GM19099 (cell line): ENCODE measurements around the gene FHOD3.

Source experiments
- POLR2A ChIP-seq: IDR thresholded peaks from 3 replicates; pipeline ENCODE4 v1.6.1; 2011; ENCODE audit warnings: low read depth; ENCODE audit not compliant: insufficient read length; ENCODE audit errors: extremely low read depth

FHOD3 gene

DNA sequence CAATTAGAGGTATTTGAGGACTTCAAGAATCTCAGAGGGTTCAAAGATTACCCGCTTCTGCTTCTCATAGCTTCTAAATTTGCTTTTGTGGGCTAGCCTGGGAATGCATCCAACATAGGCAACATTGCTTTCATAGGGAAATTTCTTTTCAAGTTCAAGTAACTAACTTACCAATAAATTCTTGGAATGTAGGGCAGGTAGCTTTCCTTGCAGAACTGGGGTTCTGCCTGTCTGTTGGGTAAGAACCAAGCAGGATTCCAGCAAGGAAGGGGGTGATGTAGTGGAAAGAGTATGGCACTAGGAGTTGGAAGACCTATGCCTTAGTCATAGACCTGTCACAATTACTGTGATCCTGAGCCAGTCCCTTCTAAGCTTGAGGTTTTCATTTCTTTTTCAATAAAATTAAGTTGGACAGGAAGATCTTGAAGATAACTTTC, 164.1 kb downstream of the FHOD3 start:
- TF ChIP-seq POLR2A = no peak

DNA sequence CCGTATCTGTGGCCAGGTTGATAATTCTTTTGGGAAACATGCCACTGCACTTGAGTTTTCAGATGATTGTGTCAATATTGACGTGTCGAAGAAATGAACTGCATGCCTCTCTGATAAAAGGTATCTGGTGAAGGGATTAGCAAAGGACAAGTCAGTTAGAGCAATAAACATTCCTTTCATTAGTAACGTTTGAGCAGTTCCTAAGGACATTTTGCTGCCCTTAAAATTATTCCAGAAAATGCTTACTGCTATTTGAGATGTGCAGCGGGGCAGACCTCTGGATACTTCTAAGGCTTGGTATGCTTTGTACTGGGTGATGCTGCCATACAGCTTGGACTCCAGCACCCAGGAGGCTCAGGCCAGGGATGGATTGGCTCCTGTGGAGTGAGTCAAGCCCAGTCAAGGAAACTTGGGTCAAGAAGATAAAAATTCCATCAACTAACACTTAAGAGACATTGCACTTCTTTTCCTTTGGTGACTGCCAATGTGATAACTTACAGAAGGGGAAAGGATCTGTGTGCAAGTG, 166.7 kb downstream of the FHOD3 start:
- TF ChIP-seq POLR2A = no peak

DNA sequence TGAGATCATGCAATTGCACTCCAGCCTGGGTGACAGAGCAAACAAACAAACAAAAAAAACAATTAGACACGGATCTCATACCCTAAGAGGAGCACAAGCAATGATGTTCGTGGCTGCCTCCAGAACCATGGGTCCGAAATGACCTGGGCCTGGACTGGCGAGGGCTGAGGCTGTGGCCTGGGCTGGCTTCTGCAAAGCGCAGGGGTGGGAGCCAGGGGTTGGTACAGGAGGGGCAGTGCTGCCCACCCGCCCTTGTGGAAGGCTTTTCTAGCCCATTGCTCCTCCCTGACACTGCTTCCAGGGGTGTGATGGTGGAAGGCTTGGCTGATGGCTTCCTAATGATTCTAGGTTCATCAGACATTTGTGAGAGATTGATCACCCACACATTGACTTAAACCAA, 167.8 kb downstream of the FHOD3 start:
- no peak for TF ChIP-seq POLR2A

DNA sequence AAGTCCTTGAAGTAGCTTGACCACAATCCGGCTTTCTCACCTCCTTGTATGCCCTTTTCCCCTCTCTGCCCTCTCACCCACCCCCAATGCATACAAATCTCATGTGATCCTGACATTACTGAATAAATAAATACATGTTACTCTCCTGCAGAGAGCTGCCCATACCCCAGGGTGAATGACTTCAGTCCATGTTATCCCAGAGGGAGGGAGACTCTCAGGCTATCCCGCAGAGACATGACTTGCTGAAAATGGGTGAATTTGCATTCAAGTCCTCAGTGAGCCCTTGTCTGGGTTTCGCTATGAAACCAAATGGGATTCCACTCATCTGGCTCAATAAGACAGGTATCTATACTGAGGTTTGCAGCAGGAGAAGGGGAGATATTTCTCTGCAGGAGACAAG, 168.5 kb downstream of the FHOD3 start:
- no peak for TF ChIP-seq POLR2A

DNA sequence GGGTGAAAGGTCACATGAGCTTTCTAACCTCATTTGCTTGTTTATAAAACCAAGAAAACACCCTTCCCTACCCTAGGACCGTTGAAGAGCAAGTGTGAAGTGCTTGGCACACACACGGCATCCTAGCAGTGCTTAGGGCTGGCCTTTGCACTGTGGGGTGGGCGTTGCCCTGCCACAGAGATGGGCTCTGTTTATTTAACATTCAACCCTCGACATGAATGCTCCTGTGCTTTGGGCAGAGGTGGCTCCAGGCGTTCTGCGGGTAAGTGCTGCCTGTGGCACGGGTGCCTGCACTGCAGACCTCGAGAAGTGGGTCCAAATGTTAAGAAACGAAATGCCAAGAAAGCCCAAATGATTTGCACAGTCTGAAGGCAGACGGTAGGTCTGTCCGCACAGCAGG, 170.1 kb downstream of the FHOD3 start:
- no peak for TF ChIP-seq POLR2A

DNA sequence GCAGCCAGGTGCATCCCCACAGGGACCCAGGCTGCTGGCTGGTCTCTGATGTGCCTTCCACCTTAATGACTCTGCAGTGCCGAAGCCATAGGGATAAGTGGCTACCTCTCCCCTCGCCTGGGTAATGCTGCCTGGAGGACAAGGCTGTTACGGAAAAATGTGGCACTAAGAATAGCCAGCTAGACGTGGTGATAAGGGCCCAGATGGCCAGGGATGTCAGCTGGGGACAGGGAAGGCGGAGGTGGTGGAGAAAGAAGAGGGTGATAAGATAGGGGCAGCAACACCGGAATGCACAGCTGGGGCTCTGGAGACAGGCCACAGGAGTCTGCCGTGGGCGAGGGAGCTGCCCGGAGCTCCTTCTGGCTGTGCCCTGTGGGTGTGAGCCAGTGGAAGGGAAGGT, 170.6 kb downstream of the FHOD3 start:
- no peak for TF ChIP-seq POLR2A

DNA sequence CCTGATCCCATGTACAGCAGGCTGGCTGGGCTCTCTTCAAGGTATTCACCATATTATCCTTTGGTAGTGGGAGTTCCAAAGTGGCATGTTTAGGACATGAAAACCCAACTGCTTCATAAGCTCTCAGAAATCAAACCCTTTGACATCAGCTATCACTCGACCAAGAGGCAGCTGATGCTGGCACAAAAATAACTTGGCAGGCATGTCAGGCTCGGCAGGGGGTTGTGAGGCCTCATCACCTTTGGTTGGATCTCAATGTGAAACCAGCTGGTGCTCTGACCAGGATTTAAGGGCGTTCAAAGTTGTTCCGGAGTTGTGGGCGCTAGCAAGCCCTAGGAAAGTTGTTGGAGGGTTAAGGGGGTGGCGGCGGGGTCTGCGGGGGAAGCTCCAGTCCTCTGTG, 171.9 kb downstream of the FHOD3 start:
- no peak for TF ChIP-seq POLR2A

DNA sequence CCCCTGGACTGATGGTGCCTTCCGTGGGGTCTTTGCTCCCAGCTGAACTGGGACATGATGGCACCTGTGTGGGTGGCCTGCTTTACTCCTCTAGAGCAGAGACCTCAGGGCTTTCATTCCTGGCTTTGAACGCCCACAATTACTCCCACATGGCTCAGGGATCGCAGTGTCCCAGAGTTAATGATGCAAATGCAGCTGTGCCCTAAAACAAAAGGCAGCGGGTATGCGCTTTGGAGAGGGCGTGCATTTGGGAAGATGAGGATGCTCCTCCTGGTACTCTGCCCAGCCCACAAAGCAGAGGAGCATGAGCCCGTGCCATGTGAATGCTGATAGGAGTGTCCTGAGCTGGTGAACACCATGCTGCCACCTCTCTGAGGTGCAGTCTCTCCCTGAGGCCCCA, 173.4 kb downstream of the FHOD3 start:
- no peak for TF ChIP-seq POLR2A

DNA sequence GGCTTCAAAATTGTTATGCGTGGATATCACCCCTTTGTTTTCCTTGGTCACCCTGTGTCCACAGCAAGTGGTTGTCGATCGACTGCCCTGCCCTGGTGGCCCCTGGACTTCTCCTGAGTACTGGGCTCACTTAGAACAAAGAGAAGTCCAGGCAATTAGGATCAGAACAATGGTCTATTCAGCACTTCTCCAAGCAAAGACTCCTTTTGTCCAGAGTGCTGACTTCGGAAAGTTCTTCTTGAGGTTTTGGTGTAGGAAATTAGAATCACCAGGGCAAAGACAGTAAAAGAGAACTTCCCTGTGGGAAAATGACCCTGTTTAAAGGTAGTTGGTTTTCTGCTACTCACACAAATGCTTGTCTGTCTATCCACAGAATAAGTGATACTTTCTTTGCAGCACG, 173.9 kb downstream of the FHOD3 start:
- no peak for TF ChIP-seq POLR2A

DNA sequence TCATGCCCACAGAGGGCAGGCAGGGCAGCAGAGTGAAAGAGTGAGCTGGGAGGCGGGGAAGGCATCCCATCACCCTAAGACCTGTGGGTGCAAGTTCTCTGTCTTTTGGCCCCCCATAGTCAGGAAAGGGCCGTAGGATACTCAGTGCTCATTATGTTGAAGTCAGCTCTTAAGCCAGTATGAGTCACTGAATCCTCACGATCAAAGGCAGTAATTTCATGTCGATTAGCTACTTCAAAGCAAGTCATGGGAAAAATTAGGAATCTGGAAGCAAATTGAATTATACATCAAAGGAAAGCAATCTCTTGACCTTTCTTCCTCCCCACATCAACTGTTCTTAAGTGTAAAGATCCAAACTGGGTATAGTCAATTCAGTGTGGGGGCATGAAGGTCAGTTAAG, 178.9 kb downstream of the FHOD3 start:
- no peak for TF ChIP-seq POLR2A

DNA sequence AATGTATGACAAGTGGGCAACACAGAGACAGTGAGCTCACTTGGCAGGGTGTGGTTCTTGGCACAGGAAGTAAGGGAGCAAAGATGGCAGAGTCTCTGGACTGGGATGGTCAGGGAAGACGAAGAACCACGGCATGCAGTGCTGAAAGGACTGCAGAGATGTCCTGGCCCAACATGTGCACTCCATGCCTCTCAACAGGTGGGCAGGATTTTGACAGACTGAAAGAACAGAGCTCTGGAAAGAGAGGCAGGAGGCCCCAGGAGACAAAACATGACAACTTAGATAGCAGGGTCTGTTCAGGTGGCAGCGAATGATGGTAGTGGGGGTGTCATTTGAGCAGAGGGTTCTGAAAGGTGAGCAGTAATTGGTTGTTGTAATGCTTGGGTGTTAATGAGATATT, 180.3 kb downstream of the FHOD3 start:
- no peak for TF ChIP-seq POLR2A

DNA sequence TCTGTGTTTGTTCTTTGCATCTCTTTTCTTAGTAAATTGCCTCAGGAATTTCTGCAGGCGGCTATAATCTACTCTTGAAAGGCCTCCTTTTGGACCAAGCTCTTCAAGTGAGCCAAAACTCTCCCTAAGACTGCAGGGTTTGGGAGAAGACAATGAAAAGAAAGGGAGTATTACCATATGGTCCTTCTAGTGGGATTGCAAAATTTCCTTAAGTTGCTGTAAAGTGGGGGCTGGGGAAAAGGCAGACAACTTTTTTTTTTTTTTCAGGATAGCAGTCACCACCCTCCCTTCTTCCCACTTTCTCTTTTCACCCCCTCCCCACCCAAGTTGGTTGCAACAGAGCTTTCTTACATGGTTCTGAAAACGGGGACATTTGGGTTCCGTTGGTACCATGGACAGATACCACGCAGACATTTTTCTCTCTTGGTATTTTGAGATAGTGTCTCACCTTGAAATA, 183.7 kb downstream of the FHOD3 start:
- no peak for TF ChIP-seq POLR2A

DNA sequence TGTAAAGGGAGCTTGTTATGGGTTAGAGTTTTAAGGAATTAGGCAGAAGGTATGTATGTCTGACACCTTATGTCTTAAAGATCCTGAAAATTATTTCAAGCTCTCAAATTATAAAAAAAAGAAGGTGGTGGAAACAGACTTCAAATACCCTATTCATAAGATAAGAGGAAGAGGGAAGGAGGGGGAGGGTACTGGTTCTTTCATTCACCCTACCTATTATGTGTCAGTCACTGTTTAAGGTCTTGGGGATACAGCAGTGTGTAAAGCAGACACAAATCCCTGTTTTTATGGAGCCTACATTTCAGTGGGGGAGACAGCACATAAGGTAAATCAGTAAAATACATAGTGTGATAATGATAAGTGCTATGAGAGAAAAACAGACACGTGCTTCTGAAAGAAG, 184.4 kb downstream of the FHOD3 start:
- TF ChIP-seq POLR2A = no peak

DNA sequence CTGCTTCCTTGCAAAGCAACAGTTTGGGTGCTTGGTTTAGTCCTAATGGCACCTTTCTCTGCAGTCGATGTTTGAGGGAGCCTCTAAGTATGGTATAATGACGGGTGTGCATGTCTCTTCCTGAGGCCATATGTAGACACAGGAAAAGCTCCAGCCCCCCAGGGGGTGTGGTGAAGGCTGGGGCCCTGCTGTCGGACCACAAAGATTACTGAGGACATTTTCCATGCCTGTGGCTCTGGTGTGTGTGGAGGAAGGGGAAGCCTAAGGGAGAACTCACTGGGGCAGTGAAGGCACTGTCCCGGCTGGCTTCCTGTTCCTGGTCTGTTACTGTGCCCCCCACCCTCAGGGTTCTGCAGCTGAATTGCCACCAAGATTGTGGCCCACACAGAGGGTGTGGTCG, 187.1 kb downstream of the FHOD3 start:
- TF ChIP-seq POLR2A = no peak

DNA sequence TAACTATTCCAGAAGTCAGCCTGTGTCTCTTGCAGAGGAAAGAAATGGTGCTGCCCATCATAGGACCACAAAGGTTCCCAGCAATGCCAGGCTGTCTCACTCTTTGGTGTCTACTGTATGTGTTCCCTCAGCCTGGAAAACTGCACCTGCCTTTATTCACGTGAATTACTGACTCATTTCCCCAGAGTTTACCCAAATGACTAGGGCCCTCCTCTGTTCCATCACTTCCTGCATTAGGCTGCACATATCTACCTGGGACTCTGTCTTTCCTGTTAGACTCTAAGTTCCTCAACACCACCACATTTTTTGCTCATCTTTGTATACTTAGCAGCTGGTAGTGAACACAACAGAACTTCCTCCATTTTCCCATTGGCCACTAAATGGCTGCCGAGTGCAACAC, 188.3 kb downstream of the FHOD3 start:
- TF ChIP-seq POLR2A = no peak

DNA sequence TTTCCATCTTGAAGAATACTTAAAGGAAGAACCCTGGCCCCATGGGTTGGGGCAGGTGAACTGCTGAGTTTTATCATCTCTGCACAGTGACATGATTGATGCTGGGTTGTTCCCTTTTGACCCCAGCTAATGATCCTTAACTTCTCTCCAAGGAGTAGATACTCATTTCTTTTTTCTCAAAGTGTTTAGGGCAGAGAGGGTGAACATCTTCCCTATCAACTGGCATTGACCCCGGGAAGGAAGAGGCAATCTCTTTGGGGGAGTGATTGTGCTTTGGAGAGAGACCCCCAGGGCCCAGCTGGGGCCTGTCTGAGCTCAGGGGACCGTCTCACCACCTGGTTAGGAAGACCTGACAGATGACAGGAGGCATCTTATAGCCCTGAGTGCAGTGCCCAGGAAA, 190.6 kb downstream of the FHOD3 start:
- TF ChIP-seq POLR2A = no peak

DNA sequence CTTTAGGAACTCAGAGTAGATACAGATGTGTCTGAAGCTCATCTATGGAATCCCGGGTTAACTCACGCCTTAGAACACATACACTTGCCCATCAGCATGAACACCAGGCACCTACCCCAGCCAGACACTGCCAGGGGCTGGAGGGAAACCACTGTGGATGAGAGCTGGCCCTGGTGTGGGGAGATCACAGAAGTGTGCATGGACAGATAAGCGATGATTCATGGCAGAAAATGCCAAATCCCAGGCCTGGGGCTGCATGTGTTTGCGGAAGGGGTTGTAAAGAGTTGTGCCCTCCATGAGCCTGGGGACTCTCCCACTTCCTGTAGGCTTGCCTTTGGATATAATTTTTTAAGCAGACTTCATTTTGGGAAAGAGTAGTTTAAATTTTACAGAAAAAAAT, 193.4 kb downstream of the FHOD3 start:
- no peak for TF ChIP-seq POLR2A
